ENCODE measurements around the gene SIAH2. TPM values are rescaled to one million over a fixed set of nuclear protein-coding genes. Genes with fewer than 3 reads are reported as not detected.

SIAH2 gene
- total RNA-seq, 5 donors from 2014 or later (not counting 1 experiment from before 2014, with no cell fraction given), result 24.5 to 40.3 (median 26.4) TPM

- H3K27ac ChIP-seq (ENCODE audit: low read length), result no peak overlapping the region
- no peak overlapping the region for H3K4me3 ChIP-seq (ENCODE audit: control insufficient read depth in 1 of 2, extremely low read depth in 1 of 2, low read length in 1 of 2)
- no peaks in the 10 kb centered on the region for H3K27me3 Mint-ChIP-seq
- peaks cover 64 to 76% (median 74%) of the 10 kb centered on the region in 3 donors for H3K4me1 Mint-ChIP-seq
- ATAC-seq (replicated peaks in 1 of 4), result no peak
- H3K36me3 ChIP-seq (ENCODE audit: control insufficient read depth in 2 of 2, extremely low read depth in 1 of 2, insufficient read depth in 1 of 2, low read length in 1 of 2), result peaks cover 0 to 8% of the 10 kb centered on the region in 2 donors
- H3K36me3 Mint-ChIP-seq, result peaks cover 34% of the 10 kb centered on the region
- peak overlapping the region in 1 of 3 donors; percentile 3 for H3K4me3 Mint-ChIP-seq
- ChIA-PET CTCF (interaction anchor here in 1 of 2 donors (0.7 kb wide), 1 partner anchor 35 kb away, joined by 3 read pairs; no protein-coding TSS in a partner anchor), POLR2A (interaction anchor here (0.6 to 0.7 kb wide), 3 partner anchors 9 to 821 kb away, joined by 3 to 4 read pairs (median 3); no protein-coding TSS in a partner anchor)
- H3K27me3 ChIP-seq (replicated peaks in 1 of 2; ENCODE audit: control insufficient read depth in 2 of 2, extremely low read depth in 1 of 2, insufficient read depth in 2 of 2, low read length in 1 of 2), result no peaks in the 10 kb centered on the region
- no peak for DNase-seq
- peaks cover 17 to 43% of the 10 kb centered on the region in 2 experiments for H3K4me1 ChIP-seq (ENCODE audit: control insufficient read depth in 1 of 2, extremely low read depth in 1 of 2, insufficient read depth in 2 of 2, low read length in 2 of 2)
- no peaks in the 10 kb centered on the region for H3K9me3 ChIP-seq
- peak overlapping the region in 1 of 2 donors; percentile 4 for H3K27ac Mint-ChIP-seq
- no peaks in the 10 kb centered on the region for H3K9me3 Mint-ChIP-seq
Observed at GRCh38 chr3:150757768-150758167, 5.2 kb downstream of the SIAH2 start.

- ChIA-PET POLR2A (interaction anchor here (0.5 to 0.6 kb wide), 3 partner anchors 8 to 109 kb away, joined by 3 to 4 read pairs (median 3); no protein-coding TSS in a partner anchor), CTCF (interaction anchor here in 1 of 2 donors (0.7 kb wide), 1 partner anchor 35 kb away, joined by 3 read pairs; no protein-coding TSS in a partner anchor)
- no peaks in the 10 kb centered on the region for H3K27me3 ChIP-seq (replicated peaks in 1 of 2; ENCODE audit: control insufficient read depth in 2 of 2, extremely low read depth in 1 of 2, insufficient read depth in 2 of 2, low read length in 1 of 2)
- peaks cover 68 to 80% (median 77%) of the 10 kb centered on the region in 3 donors for H3K4me1 Mint-ChIP-seq
- no peaks in the 10 kb centered on the region for H3K9me3 Mint-ChIP-seq
- ATAC-seq (replicated peaks in 1 of 4), result no peak
- DNase-seq, result no peak
- H3K4me3 ChIP-seq (ENCODE audit: control insufficient read depth in 1 of 2, extremely low read depth in 1 of 2, low read length in 1 of 2), result no peak overlapping the region
- 89% methylated on average over 3 of the region's 5 CpGs for WGBS (ENCODE audit: insufficient coverage)
- no peak overlapping the region for H3K4me3 Mint-ChIP-seq
- no peak overlapping the region for H3K27ac Mint-ChIP-seq
- peaks cover 17 to 47% of the 10 kb centered on the region in 2 experiments for H3K4me1 ChIP-seq (ENCODE audit: control insufficient read depth in 1 of 2, extremely low read depth in 1 of 2, insufficient read depth in 2 of 2, low read length in 2 of 2)
- H3K27ac ChIP-seq (ENCODE audit: low read length), result no peak overlapping the region
- peaks cover 0 to 10% of the 10 kb centered on the region in 2 donors for H3K36me3 ChIP-seq (ENCODE audit: control insufficient read depth in 2 of 2, extremely low read depth in 1 of 2, insufficient read depth in 1 of 2, low read length in 1 of 2)
- no peaks in the 10 kb centered on the region for H3K27me3 Mint-ChIP-seq
- H3K9me3 ChIP-seq, result no peaks in the 10 kb centered on the region
- H3K36me3 Mint-ChIP-seq, result peaks cover 36% of the 10 kb centered on the region
Observed at GRCh38 chr3:150757364-150757763, 5.6 kb downstream of the SIAH2 start.

DNA sequence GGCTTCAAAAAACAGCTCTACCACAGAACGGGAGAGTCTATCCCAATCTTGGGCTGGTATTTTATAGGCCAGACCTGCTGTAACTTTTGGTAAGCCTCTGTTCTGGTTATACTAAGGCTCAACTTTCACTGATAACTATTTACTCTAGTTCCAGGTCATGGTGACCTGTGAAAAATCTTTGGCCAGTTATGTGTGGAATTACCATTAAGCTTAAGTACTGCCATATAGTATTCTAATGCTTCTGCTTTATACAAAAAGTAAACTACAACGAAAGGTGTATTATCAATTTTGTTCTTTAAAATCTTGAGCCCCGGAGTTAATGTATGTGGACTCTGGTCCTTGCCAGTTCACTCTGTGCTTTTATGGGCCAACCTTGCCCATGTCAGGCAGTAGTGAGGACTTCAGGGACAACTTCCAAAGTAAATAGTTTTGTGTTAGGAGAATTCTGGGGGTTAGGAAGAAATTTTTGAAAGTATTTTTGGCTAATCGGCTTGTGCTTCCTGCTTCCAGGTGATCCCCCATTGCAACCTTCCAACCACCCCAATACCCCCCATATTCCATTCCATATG lies 6.4 kb downstream of the SIAH2 start:
- no peak overlapping the region for H3K4me3 ChIP-seq (ENCODE audit: control insufficient read depth in 1 of 2, extremely low read depth in 1 of 2, low read length in 1 of 2)
- ATAC-seq (replicated peaks in 1 of 4) (no peak), DNase-seq (no peak)
- H3K27ac ChIP-seq (ENCODE audit: low read length), result no peak overlapping the region
- peaks cover 0 to 10% of the 10 kb centered on the region in 2 donors for H3K36me3 ChIP-seq (ENCODE audit: control insufficient read depth in 2 of 2, extremely low read depth in 1 of 2, insufficient read depth in 1 of 2, low read length in 1 of 2)
- Mint-ChIP-seq H3K9me3 (no peaks in the 10 kb centered on the region), H3K27me3 (no peaks in the 10 kb centered on the region), H3K4me1 (peaks cover 69 to 88% (median 84%) of the 10 kb centered on the region in 3 donors), H3K27ac (no peak overlapping the region), H3K36me3 (peaks cover 37% of the 10 kb centered on the region), H3K4me3 (no peak overlapping the region)
- peaks cover 18 to 51% of the 10 kb centered on the region in 2 experiments for H3K4me1 ChIP-seq (ENCODE audit: control insufficient read depth in 1 of 2, extremely low read depth in 1 of 2, insufficient read depth in 2 of 2, low read length in 2 of 2)
- no peaks in the 10 kb centered on the region for H3K27me3 ChIP-seq (replicated peaks in 1 of 2; ENCODE audit: control insufficient read depth in 2 of 2, extremely low read depth in 1 of 2, insufficient read depth in 2 of 2, low read length in 1 of 2)
- CTCF ChIA-PET, result no interaction called here
- POLR2A ChIA-PET, result interaction anchor here in 1 of 2 donors (0.5 kb wide), 1 partner anchor 109 kb away, joined by 4 read pairs; no protein-coding TSS in a partner anchor
- no peaks in the 10 kb centered on the region for H3K9me3 ChIP-seq
- WGBS (ENCODE audit: insufficient coverage), result no CpG with 5 or more reads among the region's 4 CpGs

DNA sequence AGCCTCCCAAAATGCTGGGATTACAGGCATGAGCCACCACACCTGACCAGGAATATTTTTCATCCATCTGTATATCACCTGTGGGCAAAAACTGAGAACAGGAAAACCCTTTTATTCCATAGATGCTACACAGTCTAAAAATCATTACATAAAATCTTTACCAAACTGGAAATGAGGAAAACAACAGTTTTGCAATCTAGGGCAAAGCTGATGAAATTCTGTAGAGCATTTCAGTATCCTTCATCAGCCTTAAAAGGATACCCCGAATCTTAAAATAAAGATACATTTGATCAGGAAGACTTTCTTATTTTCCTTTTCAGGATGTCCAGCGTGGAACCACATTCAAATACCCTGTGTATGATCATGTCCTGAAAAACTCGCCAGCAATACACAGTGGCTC lies 7.1 kb downstream of the SIAH2 start:
- no peak for DNase-seq
- Histone ChIP-seq H3K4me3 (ENCODE audit: control insufficient read depth in 1 of 2, extremely low read depth in 1 of 2, low read length in 1 of 2) (no peak overlapping the region), H3K4me1 (ENCODE audit: control insufficient read depth in 1 of 2, extremely low read depth in 1 of 2, insufficient read depth in 2 of 2, low read length in 2 of 2) (peaks cover 11 to 54% of the 10 kb centered on the region in 2 experiments), H3K36me3 (ENCODE audit: control insufficient read depth in 2 of 2, extremely low read depth in 1 of 2, insufficient read depth in 1 of 2, low read length in 1 of 2) (peaks cover 0 to 10% of the 10 kb centered on the region in 2 donors), H3K27ac (ENCODE audit: low read length) (no peak overlapping the region), H3K9me3 (no peaks in the 10 kb centered on the region), H3K27me3 (replicated peaks in 1 of 2; ENCODE audit: control insufficient read depth in 2 of 2, extremely low read depth in 1 of 2, insufficient read depth in 2 of 2, low read length in 1 of 2) (no peaks in the 10 kb centered on the region)
- ChIA-PET POLR2A (interaction anchor here in 1 of 2 donors (0.6 to 0.7 kb wide), 2 partner anchors 27 to 1547 kb away, joined by 3 to 8 read pairs; no protein-coding TSS in a partner anchor), CTCF (interaction anchor here in 1 of 2 donors (1.2 kb wide), 1 partner anchor 8 kb away, joined by 3 read pairs; no protein-coding TSS in a partner anchor)
- H3K4me1 Mint-ChIP-seq, result peaks cover 69 to 88% (median 84%) of the 10 kb centered on the region in 3 donors
- H3K27me3 Mint-ChIP-seq, result no peaks in the 10 kb centered on the region
- H3K9me3 Mint-ChIP-seq, result no peaks in the 10 kb centered on the region
- H3K36me3 Mint-ChIP-seq, result peaks cover 43% of the 10 kb centered on the region
- no peak overlapping the region for H3K27ac Mint-ChIP-seq
- no peak overlapping the region for H3K4me3 Mint-ChIP-seq
- ATAC-seq (replicated peaks in 1 of 4), result no peak
- WGBS (ENCODE audit: insufficient coverage), result 100% methylated on average over 1 of the region's 3 CpGs

GRCh38 chr3:150754896-150755295 lies 8.1 kb downstream of the SIAH2 start:
- H3K27me3 ChIP-seq (replicated peaks in 1 of 2; ENCODE audit: control insufficient read depth in 2 of 2, extremely low read depth in 1 of 2, insufficient read depth in 2 of 2, low read length in 1 of 2), result no peaks in the 10 kb centered on the region
- DNase-seq, result no peak
- Mint-ChIP-seq H3K36me3 (peaks cover 51% of the 10 kb centered on the region), H3K27me3 (no peaks in the 10 kb centered on the region), H3K9me3 (no peaks in the 10 kb centered on the region), H3K4me3 (no peak overlapping the region), H3K27ac (no peak overlapping the region), H3K4me1 (peaks cover 69 to 89% (median 83%) of the 10 kb centered on the region in 3 donors)
- H3K4me3 ChIP-seq (ENCODE audit: control insufficient read depth in 1 of 2, extremely low read depth in 1 of 2, low read length in 1 of 2), result no peak overlapping the region
- ChIA-PET CTCF (interaction anchor here (0.6 to 1.2 kb wide), 4 partner anchors 9 to 577 kb away, joined by 3 read pairs; no protein-coding TSS in a partner anchor), POLR2A (interaction anchor here (0.7 to 1.1 kb wide), 3 partner anchors 9 to 45 kb away, joined by 3 to 10 read pairs (median 8); no protein-coding TSS in a partner anchor)
- H3K36me3 ChIP-seq (ENCODE audit: control insufficient read depth in 2 of 2, extremely low read depth in 1 of 2, insufficient read depth in 1 of 2, low read length in 1 of 2), result peaks cover 0 to 14% of the 10 kb centered on the region in 2 donors
- H3K4me1 ChIP-seq (ENCODE audit: control insufficient read depth in 1 of 2, extremely low read depth in 1 of 2, insufficient read depth in 2 of 2, low read length in 2 of 2), result peaks cover 2 to 48% of the 10 kb centered on the region in 2 experiments
- WGBS (ENCODE audit: insufficient coverage), result 100% methylated on average over 1 of the region's 3 CpGs
- no peak overlapping the region for H3K27ac ChIP-seq (ENCODE audit: low read length)
- no peaks in the 10 kb centered on the region for H3K9me3 ChIP-seq
- no peak for ATAC-seq (replicated peaks in 1 of 4)

DNA sequence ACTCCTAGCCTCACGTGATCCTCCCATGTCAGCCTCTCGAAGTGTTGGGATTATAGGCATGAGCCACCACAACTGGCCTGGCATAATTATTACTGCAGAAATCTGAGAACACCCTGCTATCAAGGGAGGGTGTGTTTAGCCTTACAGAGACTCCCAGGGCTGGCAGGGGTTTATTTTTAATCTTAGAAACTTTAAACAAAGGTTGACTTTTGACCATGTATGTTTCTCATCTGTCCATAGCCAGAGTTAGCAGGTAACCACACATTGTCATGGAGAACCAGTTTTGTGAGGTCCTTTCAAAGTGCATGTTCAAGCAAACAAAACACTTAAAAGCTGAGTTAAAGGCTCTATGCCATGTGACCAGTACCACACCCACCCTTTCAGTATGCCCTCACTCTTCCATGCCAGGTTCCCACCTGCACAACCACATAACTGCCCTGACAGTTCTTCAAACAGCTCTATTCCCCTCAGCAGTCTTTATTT lies 11.1 kb downstream of the SIAH2 start:
- Mint-ChIP-seq H3K4me1 (peaks cover 72 to 87% (median 84%) of the 10 kb centered on the region in 3 donors), H3K36me3 (peaks cover 45% of the 10 kb centered on the region), H3K27ac (no peak overlapping the region), H3K9me3 (no peaks in the 10 kb centered on the region), H3K27me3 (no peaks in the 10 kb centered on the region), H3K4me3 (no peak overlapping the region)
- Histone ChIP-seq H3K27ac (ENCODE audit: low read length) (no peak overlapping the region), H3K4me3 (ENCODE audit: control insufficient read depth in 1 of 2, extremely low read depth in 1 of 2, low read length in 1 of 2) (no peak overlapping the region), H3K4me1 (ENCODE audit: control insufficient read depth in 1 of 2, extremely low read depth in 1 of 2, insufficient read depth in 2 of 2, low read length in 2 of 2) (peaks cover 2 to 39% of the 10 kb centered on the region in 2 experiments), H3K9me3 (no peaks in the 10 kb centered on the region), H3K36me3 (ENCODE audit: control insufficient read depth in 2 of 2, extremely low read depth in 1 of 2, insufficient read depth in 1 of 2, low read length in 1 of 2) (peaks cover 0 to 14% of the 10 kb centered on the region in 2 donors), H3K27me3 (replicated peaks in 1 of 2; ENCODE audit: control insufficient read depth in 2 of 2, extremely low read depth in 1 of 2, insufficient read depth in 2 of 2, low read length in 1 of 2) (no peaks in the 10 kb centered on the region)
- no CpG with 5 or more reads among the region's 2 CpGs for whole genome bisulfite sequencing (ENCODE audit: insufficient coverage)
- no peak for ATAC-seq (replicated peaks in 1 of 4)
- no peak for DNase-seq
- CTCF ChIA-PET, result interaction anchor here (0.7 to 0.9 kb wide), 2 partner anchors 10 to 301 kb away, joined by 3 read pairs; no protein-coding TSS in a partner anchor
- POLR2A ChIA-PET, result interaction anchor here in 1 of 2 donors (0.6 kb wide), 1 partner anchor 362 kb away, joined by 3 read pairs; no protein-coding TSS in a partner anchor

All from T-cell (primary cell).